ENCODE results near the gene SLC36A1.
"Not testable (repeated sequence)": the region's sequence is repeated elsewhere in the genome, so short reads cannot be mapped to it uniquely, and the experiment has no call there.

SLC36A1 gene

GRCh38 chr5:151483647-151484046, 36.2 kb downstream of the SLC36A1 start:
- DNase-seq (ENCODE audit: low spot score): no peak

GRCh38 chr5:151487544-151487943, 40.1 kb downstream of the SLC36A1 start:
- no peak for DNase-seq (ENCODE audit: low spot score)

DNA sequence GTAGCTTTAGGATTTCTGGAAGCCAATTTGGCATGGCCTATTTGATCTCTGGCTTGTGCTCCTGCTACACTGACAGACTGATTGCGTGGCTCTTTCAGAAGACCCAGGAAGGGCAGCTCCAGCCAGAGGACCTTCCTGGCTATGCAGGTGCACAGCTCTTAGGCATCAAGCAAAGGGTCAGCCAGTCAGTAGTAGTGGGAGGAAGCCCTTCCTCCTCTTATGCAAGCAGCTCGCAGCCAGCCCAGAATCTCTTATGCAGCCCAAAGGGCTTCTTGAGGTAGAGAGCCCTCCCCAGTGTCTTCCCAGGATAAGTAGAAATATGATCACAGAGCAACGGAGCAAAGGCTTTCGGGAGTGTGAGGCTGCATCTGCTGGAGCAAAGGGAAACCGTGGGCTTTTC, 43.2 kb downstream of the SLC36A1 start:
- DNase-seq (ENCODE audit: low spot score): no peak

DNA sequence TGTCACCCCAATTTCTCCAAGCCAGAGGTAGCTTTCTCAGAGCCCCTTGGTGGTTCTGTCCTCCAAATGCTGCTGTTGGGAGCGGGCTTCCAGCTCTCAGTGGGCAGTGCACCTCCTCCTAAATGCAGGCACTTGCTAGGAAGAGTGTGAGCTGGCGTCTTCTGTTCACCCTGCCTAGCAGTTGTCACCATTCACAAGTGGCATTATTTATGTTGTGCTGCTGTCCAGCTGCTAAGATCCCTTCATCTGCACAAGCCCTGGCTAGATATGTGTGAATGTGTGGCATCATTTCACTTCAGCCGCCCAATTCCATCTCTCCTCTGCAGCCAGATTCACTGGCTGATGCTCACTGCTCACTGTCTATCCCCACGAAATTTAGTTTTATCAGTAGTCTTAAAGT, 43.7 kb downstream of the SLC36A1 start:
- no peak for DNase-seq (ENCODE audit: low spot score)

- DNase-seq (ENCODE audit: low spot score): no peak
Observed at GRCh38 chr5:151492729-151493128, 45.3 kb downstream of the SLC36A1 start.

GRCh38 chr5:151493665-151494064, 46.3 kb downstream of the SLC36A1 start:
- no peak for DNase-seq (ENCODE audit: low spot score)

- no peak for DNase-seq (ENCODE audit: low spot score)
Observed at GRCh38 chr5:151495320-151495719, 47.9 kb downstream of the SLC36A1 start.

DNA sequence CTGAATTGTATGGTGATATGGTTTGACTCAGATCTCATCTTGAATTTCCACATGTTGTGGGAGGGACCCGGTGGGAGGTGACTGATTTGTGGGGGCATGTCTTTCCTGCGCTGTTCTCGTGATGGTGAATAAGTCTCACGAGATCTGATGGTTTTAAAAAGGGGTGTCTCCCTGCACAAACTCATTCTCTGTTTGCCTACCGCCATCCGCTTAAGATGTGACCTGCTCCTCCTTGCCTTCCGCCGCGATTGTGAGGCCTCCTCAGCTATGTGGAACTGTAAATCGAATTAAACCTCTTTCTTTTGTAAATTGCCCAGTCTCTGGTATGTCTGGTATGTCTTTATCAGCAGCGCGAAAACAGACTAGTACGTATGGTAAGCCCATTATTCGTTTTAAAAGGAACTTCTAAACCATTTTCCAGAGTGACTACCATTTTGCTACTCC, 48.7 kb downstream of the SLC36A1 start:
- DNase-seq (ENCODE audit: low spot score): peak; percentile 59

DNA sequence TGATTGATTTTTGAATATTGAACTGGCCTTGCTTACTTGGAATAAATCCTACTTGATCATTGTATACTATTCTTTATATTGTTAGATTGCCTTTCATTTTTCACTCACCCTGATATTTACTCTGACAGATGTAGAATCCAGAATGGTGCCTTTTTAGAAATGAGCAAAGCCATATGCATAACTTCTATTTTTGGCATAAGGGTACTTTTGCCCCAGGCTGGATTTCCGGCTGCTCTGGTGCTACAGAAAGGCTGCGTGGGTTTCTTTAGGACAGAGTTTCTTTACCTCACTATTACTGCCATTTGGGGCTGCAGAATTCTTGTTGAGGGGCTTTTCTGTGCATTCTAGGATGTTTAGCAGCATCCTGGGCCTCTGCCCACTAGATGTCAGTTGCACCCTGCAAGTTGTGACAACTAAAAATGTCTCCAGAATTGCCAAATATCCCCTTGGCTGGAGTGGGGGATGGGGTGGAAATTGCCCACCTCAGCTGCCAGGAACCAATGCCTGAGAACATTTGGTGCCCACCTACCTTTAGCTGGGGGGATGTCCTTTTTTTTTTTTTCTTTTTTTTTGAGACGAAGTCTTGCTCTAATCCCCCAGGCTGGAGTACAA, 50.1 kb downstream of the SLC36A1 start:
- no peak for DNase-seq (ENCODE audit: low spot score)

DNA sequence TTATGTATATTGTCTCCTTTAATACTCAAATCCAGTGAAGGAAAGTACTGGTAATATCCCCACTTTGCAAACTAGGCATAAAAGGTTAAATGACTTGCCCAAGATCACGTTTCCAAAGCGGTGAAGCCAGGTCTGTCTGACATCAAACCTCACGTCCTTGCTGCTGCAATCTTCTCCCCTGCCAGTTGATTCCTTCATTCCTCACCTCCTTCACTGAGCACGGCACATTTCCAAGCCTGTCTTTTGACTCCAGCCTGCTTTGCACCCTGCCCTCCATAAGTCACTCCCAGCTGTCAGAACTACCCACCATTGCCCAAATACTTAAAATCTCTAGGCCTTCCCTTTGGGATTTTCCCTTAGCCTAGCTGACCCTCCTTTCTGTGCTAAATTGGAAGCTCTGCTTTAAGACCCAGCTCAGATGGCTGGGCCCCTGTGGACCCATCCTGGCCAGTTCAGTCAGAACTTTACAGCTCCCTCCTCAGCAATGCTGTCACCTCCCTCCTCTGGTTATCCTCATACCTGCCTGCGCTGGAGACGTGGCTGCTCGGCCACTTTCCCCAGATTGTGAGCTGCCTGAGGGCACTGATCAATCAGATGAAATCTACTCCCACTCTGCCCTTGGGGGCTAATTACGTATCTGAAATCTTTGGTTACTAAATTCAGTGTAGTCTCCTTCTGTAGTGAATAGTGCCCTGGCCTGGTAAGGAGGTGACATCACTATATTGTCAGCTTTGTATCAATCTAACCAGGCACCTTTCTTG, 51.2 kb downstream of the SLC36A1 start:
- no peak for DNase-seq (ENCODE audit: low spot score)

GRCh38 chr5:151499501-151500035, 52.2 kb downstream of the SLC36A1 start:
- no peak for DNase-seq (ENCODE audit: low spot score)

- no peak for DNase-seq (ENCODE audit: low spot score)
Observed at GRCh38 chr5:151504006-151504405, 56.6 kb downstream of the SLC36A1 start.

DNA sequence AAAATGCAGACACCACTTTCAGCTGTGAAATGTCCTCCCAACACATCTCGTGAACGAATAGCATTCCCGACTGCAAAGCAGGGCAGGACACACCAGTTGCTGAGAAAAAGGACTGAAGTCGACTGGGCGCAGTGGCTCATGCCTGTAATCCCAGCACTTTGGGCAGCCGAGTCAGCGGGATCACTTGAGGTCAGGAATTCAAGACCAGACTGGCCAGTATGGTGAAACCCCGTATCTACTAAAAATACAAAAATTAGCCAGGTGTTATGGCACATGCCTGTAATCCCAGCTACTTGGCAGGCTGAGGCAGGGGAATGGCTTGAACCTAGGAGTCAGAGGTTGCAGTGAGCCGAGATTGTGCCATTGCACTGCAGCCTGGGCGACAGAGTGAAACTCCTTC, 60.9 kb downstream of the SLC36A1 start:
- DNase-seq (ENCODE audit: low spot score): not testable (repeated sequence)

DNA sequence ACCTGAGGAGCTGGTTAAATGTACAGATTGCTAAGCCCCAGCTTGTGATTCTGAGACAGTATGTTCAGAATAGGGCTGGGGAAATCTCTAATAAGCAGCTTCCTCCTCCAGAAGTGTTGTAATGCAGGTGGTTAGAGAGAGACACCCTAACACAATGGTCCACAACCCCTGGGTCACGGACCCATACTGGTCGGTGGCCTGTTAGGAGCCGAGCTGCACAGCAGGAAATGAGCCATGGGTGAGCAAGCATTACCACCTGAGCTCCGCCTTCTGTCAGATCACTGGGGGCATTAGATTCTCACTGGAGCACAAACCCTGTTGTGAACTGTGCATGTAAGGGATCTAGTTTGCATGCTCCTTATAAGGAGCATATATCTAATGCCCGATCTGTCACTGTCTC, 61.8 kb downstream of the SLC36A1 start:
- no peak for DNase-seq (ENCODE audit: low spot score)

DNA sequence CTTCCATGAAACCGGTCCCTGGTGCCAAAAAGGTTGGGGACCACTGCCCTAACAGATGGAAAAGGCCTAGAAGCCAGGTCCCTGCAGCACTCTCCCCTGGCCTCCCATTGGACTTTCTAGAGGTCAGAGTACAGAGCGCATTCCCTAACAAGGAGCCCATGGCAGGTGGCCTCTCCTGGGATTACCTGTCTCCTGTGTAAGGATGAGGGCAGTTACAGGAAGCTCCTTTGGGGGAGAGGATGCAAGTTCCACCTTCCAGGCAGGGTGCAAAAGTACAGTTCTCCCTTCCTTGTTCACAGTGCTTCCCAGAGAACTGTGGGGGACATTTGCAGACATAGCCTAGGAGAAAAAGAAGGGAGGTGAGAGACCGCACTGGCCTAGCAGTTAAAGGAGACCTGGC, 62.4 kb downstream of the SLC36A1 start:
- DNase-seq (ENCODE audit: low spot score): no peak

DNA sequence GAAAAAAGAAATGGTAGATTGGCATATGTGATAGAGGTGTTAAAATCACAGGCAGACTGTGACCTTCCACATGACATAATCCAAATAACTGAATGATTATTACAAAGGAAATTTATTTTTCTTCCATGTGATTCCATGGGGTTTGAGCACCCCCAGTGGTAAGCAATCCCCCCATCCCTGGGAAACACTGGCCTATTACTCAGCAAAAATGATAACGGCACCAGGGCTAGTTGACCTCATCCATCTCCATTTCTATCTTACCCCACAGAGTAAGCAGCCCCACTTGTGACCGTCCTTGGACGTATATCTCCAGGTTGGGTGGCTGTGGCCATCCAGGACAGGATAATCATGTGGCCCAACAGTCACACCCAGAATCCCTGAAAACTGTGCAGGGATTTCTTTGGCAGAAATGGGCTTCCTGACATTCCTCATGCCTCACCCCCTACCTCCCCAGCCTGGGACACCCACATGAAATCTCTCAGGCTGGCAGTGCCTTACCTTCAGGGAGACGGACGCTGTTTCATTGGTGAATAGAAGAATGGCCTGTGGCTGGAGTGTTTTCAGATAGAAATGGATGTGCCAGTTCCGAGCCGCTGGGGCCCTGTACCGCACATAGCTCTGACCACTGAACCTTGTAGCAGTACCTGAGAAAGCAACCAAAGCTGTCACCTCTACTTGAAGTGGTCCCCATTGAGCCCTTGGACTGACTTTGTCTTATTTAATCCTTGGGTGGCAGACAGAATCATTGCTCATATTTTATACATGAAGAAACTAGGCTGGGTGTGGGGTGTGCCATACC, 69.9 kb downstream of the SLC36A1 start:
- DNase-seq (ENCODE audit: low spot score): no peak

DNA sequence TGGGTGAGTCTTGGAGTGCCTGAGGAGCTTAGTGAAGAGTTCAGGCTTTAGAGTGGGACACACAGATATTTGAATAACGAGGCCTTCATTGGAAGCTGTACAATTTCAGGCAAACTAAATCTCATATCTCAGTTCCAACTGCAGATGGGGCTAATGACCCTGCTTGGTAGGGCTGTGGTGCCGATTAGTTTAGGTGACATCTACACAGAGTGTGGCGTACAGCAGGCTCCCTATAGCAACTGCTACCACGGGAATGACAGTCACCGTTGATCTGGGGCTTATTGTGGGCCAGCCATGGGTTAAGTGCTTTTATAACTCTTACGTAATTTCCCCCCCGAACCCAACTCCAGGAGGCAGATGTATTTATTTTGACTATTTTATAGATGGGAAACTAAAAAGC, 72.9 kb downstream of the SLC36A1 start:
- DNase-seq (ENCODE audit: low spot score): no peak

DNA sequence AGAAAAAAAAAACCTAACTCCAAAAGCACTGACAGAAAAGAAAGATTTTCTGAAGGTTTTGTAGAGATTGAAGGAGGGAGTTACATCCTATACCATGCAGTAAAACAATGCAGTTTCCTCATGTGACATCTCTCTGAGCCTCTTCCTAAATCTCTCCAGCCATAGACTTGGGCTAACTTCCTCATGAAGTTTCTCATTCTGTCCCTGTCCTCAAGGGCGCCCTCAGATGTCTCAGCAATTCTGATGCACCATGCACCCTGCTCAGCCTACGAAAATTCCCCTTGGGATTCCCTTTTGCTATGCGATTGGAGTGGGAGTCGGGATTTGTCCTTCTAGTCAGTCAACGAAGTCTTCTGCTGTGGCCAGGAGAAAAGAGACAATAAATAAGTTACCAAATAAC, 74.8 kb downstream of the SLC36A1 start:
- DNase-seq (ENCODE audit: low spot score): no peak

DNA sequence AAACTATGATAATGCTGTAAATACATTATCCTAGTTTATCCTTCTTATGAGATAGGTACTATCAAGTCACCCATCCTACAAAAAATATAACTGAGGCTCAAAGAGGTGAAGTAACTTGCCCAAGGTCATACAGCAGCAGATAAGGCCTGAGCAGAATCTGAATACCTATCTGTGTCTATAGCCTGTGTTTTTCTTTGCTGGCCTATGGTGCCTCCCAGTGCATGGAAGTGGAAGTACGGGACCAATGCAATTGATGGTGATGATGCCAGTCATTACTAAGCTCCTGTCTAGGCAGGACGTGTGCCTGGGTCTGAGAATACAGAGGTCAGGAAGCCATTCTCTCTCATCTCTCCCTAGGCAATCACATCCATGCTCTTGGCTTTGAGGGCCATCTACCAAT, 75.9 kb downstream of the SLC36A1 start:
- peak; percentile 38 for DNase-seq (ENCODE audit: low spot score)

DNA sequence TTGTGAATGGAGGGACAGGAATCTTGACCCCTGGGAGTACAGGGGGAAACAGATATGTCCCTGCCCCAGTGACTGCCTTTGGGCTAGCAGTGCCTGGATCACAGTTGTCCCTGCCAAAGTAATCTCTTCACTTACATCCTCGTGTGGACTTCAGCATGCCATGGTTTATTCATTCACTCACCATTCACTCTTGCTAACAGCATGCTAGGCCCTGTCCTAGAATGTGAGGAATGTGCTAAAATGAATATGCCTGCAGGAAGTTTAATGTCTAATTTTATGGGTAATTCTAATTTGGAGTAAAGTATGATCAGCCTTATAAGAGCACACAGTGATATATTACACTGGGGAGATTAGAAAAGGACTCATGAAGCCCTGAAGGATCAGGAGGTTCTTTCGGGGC, 80.8 kb downstream of the SLC36A1 start:
- DNase-seq (ENCODE audit: low spot score): no peak

DNA sequence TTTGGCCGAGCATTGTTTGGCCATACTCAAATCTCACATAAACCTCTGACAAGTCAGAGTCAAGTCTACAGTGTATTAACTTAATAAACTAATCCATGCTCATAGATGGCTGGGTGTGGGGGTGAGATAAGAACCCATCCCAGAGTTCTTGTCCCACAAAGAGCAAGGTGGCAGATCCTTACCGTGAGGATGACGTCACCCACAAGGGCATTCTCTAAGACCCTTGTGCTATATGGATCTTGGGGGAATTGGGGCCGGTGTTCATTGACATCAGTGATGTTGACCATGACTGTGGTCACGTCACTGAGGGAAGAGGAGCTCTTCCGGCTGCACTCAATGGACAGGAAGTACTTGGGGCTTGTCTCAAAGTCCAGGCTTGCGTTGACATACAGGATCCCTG, 81.6 kb downstream of the SLC36A1 start:
- no peak for DNase-seq (ENCODE audit: low spot score)

DNA sequence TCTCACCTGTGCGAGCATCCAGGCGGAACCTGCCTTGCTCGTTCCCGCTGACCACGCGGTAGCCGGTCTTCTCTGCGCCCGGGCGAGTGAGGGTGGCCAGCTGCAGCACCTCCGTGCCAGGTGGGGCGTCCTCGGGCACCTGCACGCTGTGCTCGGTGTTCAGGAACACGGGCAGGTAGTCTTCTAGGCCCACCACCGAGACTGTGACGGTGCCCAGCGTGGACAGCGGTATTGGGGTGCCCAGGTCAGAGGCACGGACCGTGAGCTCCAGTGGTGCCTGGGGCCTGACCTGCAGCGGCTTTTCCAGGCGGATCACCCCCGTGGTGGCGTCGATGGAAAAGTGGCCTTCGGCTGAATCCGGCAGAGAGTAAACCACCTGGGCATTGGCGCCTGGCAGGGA, 84.2 kb downstream of the SLC36A1 start:
- no peak for DNase-seq (ENCODE audit: low spot score)
